ENCODE measurements around the gene MMP28.

The MMP28 gene

DNA sequence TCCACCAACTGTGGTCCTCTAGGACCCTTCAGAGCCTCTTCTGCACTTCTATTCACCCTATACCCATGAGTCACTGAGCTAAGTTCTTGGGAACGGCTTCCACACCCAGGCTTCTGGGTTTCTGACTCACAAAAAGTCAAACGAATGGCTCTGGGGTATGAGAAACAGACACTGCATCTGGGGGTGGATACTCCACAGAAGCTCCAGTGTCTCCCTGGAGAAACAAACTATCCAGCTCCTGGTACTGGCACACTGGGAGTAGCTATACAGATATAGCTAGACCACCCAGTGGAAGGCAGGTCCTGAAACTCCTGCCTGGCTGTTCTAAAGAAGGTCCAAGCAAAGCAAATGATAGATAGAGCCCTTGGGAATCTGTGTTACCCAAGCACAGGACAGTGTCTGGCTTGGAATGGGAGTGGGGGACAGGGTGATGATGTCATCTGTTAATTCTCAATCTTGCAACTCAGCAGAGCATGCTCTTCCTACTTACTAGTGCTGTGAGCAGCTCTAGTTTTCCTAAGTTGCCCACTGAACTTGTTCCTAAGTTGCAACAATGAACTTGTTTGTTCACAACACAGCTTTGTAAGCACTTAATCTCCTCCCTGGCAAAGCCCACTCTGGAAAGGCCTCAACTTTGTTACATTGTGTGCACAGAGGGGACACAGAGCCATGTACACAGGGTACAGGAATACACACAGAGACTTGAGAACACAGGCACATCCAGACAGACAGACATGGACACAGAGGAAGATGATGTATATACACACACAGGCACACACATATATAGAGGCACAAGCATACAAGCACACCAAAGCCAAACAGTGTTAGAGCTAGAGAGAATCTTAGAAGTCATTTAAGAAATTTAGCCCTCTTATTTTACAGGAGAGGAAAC is 6.7 kb downstream of the MMP28 start:
- H3K4me3 ChIP-seq (ENCODE audit: low read depth, low read length), result no peak overlapping the region
- TF ChIP-seq, protein P1, sequence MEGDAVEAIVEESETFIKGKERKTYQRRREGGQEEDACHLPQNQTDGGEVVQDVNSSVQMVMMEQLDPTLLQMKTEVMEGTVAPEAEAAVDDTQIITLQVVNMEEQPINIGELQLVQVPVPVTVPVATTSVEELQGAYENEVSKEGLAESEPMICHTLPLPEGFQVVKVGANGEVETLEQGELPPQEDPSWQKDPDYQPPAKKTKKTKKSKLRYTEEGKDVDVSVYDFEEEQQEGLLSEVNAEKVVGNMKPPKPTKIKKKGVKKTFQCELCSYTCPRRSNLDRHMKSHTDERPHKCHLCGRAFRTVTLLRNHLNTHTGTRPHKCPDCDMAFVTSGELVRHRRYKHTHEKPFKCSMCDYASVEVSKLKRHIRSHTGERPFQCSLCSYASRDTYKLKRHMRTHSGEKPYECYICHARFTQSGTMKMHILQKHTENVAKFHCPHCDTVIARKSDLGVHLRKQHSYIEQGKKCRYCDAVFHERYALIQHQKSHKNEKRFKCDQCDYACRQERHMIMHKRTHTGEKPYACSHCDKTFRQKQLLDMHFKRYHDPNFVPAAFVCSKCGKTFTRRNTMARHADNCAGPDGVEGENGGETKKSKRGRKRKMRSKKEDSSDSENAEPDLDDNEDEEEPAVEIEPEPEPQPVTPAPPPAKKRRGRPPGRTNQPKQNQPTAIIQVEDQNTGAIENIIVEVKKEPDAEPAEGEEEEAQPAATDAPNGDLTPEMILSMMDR (IDR thresholded peaks at IDR 0.05; ENCODE audit: low read depth, low read length, missing control alignments), result no peak

DNA sequence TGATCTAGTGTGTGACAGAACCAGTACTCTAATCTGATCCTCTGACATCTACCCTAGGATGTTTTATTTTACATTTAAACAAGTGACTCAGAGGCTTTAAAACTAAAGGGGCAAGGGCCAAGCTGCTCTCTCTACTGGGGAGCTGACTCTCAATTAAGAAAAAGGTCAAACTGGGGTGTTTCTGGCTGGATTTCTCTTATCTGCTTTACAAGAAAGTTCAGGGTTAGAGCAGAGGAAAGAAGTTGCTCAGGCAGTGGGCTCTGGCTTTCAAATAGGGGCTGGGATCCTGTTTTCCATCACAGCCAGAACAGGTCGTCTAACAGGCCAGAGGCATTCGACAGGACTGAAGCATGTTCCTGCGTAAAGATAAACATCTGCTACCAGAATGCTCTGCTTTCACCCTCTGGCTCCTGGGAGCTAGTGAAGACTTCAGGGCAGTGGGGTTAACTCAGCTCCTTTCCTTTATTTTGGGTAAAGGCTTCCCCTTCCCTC is 8.5 kb downstream of the MMP28 start:
- in situ Hi-C loops (cut with HindIII; ENCODE audit: low pct_ligation_motif_present, low sequenced_read_pairs), result no loop called here
- Histone ChIP-seq H3K27me3 (replicated peaks) (no peaks in the 10 kb centered on the region), H3K27ac (peak overlapping the region; percentile 15), H3K36me3 (replicated peaks) (no peaks in the 10 kb centered on the region), H3K4me3 (ENCODE audit: low read depth, low read length) (no peak overlapping the region)
- DNase-seq, result no peak
- TF ChIP-seq, protein P1 (IDR thresholded peaks at IDR 0.05; ENCODE audit: low read depth, low read length, missing control alignments), result no peak

More for the DNA sequence above, 6.7 kb downstream of the MMP28 start:
- peak; percentile 96 for DNase-seq
- in situ Hi-C loops (cut with HindIII; ENCODE audit: low pct_ligation_motif_present, low sequenced_read_pairs), result no loop called here
- Histone ChIP-seq H3K36me3 (replicated peaks) (no peaks in the 10 kb centered on the region), H3K27me3 (replicated peaks) (no peaks in the 10 kb centered on the region), H3K27ac (peak overlapping the region; percentile 95)

DNA sequence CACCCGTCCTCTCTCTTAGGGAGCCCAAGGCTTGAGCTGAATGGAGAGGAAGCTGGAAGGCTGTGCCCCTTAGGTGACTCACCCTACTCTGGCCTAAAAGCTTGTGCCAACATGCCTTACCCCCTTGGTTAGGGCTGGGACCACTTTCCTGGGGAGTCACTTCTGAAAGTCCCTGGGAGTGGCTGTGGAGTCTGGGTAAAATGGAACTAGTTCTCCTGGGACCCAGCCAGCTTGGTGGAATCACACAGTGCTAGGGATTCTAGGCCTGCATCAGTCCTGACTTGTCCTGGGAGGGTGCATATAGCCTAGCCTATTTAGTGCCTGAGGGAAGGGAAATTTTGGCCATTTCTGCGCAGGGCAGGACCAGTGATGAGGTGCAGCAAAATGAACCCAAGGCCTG is 10.5 kb downstream of the MMP28 start:
- Histone ChIP-seq H3K36me3 (replicated peaks) (no peaks in the 10 kb centered on the region), H3K27ac (no peak overlapping the region)
- TF ChIP-seq, protein P1 (IDR thresholded peaks at IDR 0.05; ENCODE audit: low read depth, low read length, missing control alignments), result no peak

DNA sequence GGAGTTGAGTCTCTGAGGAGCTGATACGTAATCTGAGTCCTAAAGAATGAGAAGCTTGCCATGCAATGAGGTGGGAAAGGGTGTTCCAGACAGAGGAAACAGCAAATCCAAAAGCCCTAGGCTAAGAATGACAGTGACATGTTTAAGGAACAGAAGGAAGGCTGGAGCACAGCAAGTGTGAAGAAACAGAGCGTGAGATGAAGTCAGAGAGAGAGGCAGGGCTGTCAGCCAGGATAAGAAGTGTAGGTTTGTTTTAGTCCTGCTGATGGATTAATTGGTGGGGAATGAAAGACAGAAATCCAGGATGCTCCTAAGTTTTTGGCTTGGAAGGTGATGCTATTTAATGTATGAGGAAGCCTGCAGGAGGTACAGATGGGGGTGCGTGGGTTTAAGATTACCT is 14.5 kb downstream of the MMP28 start:
- Histone ChIP-seq H3K27me3 (replicated peaks) (no peaks in the 10 kb centered on the region), H3K4me3 (ENCODE audit: low read depth, low read length) (no peak overlapping the region), H3K36me3 (replicated peaks) (no peaks in the 10 kb centered on the region), H3K27ac (no peak overlapping the region)
- TF ChIP-seq, protein P1 (IDR thresholded peaks at IDR 0.05; ENCODE audit: low read depth, low read length, missing control alignments), result no peak
- DNase-seq, result no peak
- in situ Hi-C loops (cut with HindIII; ENCODE audit: low pct_ligation_motif_present, low sequenced_read_pairs), result no loop called here

More for the DNA sequence above, 10.5 kb downstream of the MMP28 start:
- in situ Hi-C loops (cut with HindIII; ENCODE audit: low pct_ligation_motif_present, low sequenced_read_pairs), result no loop called here
- Histone ChIP-seq H3K4me3 (ENCODE audit: low read depth, low read length) (no peak overlapping the region), H3K27me3 (replicated peaks) (no peaks in the 10 kb centered on the region)
- DNase-seq, result no peak

DNA sequence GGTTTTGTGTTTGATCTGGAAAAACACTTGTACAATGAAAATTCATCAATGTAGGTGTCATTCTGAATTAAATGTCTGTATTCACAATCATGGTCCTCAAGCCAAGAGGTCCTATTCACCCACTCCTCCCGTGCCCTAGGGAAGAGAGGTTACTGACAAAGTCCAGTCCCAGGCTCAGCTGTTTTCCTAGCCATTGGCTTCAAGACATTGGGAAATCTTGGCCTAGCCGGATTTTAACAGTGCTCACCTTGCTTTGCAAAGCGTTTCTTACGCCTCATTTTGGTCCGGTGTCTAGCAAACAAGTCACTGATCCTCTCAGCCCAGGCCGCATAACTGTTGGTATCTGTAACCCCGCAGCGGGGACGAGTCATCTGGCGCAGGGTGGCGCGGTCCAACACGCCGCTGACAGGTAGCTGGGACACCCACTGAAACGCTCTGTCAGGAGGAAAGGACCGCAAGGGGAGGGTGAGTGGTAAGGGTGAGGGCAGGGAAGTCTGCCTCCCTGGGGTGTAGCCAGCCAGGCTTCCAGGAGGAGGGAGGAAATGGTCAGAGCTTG is 16.7 kb downstream of the MMP28 start:
- no peaks in the 10 kb centered on the region for H3K36me3 ChIP-seq (replicated peaks)
- H3K27me3 ChIP-seq (replicated peaks), result no peaks in the 10 kb centered on the region
- no peak overlapping the region for H3K4me3 ChIP-seq (ENCODE audit: low read depth, low read length)
- H3K27ac ChIP-seq, result no peak overlapping the region
- TF ChIP-seq, protein P1 (IDR thresholded peaks at IDR 0.05; ENCODE audit: low read depth, low read length, missing control alignments), result no peak
- in situ Hi-C loops (cut with HindIII; ENCODE audit: low pct_ligation_motif_present, low sequenced_read_pairs), result no loop called here
- DNase-seq, result no peak

All from brain microvascular endothelial cell (primary cell).